Left hindlimb (tissue), 1 donor: ENCODE measurements around the gene COL1A2.
A peak's percentile ranks its signal among the peaks of the same experiment; 100 is the strongest.

ENCODE experiments used
- DNase-seq: peaks from one replicate; pipeline ENCODE4 v3.0.0-alpha.2; 2018

The COL1A2 gene

GRCh38 chr7:94394437-94395140, at the start of gene COL1A2:
TSS of gene COL1A2 (plus strand) at chr7:94394895. CDS start at chr7:94395032, 137 bp downstream.
- DNase-seq, result peak; percentile 98

- DNase-seq, result no peak
These were observed 48.8 kb upstream of the COL1A2 start for GRCh38 chr7:94345907-94346306.

GRCh38 chr7:94348142-94348541, 46.6 kb upstream of the COL1A2 start:
- peak; percentile 83 for DNase-seq

GRCh38 chr7:94350734-94351133, 44.0 kb upstream of the COL1A2 start:
- no peak for DNase-seq

GRCh38 chr7:94351703-94352102, 43.0 kb upstream of the COL1A2 start:
- DNase-seq, result no peak

- no peak for DNase-seq
These were observed 41.8 kb upstream of the COL1A2 start for GRCh38 chr7:94352887-94353286.

GRCh38 chr7:94354953-94355352, 39.7 kb upstream of the COL1A2 start:
- no peak for DNase-seq

GRCh38 chr7:94355454-94355853, 39.2 kb upstream of the COL1A2 start:
- peak; percentile 80 for DNase-seq

GRCh38 chr7:94357076-94357475, 37.6 kb upstream of the COL1A2 start:
- DNase-seq, result no peak

GRCh38 chr7:94360926-94361325, 33.8 kb upstream of the COL1A2 start:
- no peak for DNase-seq

GRCh38 chr7:94362276-94362675, 32.4 kb upstream of the COL1A2 start:
- no peak for DNase-seq

- no peak for DNase-seq
These were observed 29.9 kb upstream of the COL1A2 start for GRCh38 chr7:94364816-94365215.

- no peak for DNase-seq
These were observed 28.5 kb upstream of the COL1A2 start for GRCh38 chr7:94366163-94366562.

GRCh38 chr7:94366832-94367231, 27.9 kb upstream of the COL1A2 start:
- no peak for DNase-seq

GRCh38 chr7:94367949-94368348, 26.7 kb upstream of the COL1A2 start:
- no peak for DNase-seq

- peak; percentile 64 for DNase-seq
These were observed 26.3 kb upstream of the COL1A2 start for GRCh38 chr7:94368371-94368791.

GRCh38 chr7:94374231-94374630, 20.5 kb upstream of the COL1A2 start:
- peak; percentile 94 for DNase-seq

- peak; percentile 91 for DNase-seq
These were observed 19.8 kb upstream of the COL1A2 start for GRCh38 chr7:94374721-94375566.

- DNase-seq, result peak; percentile 77
These were observed 19.0 kb upstream of the COL1A2 start for GRCh38 chr7:94375691-94376090.

- no peak for DNase-seq
These were observed 18.4 kb upstream of the COL1A2 start for GRCh38 chr7:94376281-94376680.

GRCh38 chr7:94378356-94378755, 16.3 kb upstream of the COL1A2 start:
- no peak for DNase-seq

GRCh38 chr7:94380264-94380663, 14.4 kb upstream of the COL1A2 start:
- no peak for DNase-seq

GRCh38 chr7:94382132-94382531, 12.6 kb upstream of the COL1A2 start:
- DNase-seq, result no peak

- DNase-seq, result no peak
These were observed 11.9 kb upstream of the COL1A2 start for GRCh38 chr7:94382746-94383145.
